ENCODE data around the gene SRR.
"Not testable (repeated sequence)": the region's sequence is repeated elsewhere in the genome, so short reads cannot be mapped to it uniquely, and the experiment has no call there.

The SRR gene

GRCh38 chr17:2292100-2292499, 11.7 kb upstream of the SRR start:
- DNase-seq = no peak

- DNase-seq = no peak
Observed at GRCh38 chr17:2295575-2295974, 8.2 kb upstream of the SRR start.

GRCh38 chr17:2297023-2297422, 6.7 kb upstream of the SRR start:
- DNase-seq = no peak

- no peak for DNase-seq
Observed at GRCh38 chr17:2299136-2299535, 4.6 kb upstream of the SRR start.

DNA sequence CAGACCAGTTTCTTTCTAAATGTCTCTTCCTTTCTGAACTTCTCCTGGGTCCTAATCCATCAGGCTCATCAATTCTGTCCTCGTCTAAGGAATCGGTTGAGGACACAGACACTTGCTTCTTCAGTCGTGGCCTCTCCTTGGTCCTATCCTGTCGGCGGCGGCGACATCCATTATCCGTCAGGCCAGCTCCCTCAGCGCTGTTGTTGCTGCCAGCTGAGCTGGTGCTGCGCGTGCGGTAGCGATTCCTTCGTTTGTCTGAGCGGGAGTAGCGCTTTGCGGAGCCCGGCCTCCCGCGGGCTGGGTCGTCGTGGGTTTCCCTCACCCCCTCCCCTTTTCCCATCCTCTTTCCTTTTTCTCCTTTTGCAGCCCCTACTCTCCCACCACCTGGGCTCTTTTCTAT, 4.0 kb upstream of the SRR start:
- no peak for DNase-seq

DNA sequence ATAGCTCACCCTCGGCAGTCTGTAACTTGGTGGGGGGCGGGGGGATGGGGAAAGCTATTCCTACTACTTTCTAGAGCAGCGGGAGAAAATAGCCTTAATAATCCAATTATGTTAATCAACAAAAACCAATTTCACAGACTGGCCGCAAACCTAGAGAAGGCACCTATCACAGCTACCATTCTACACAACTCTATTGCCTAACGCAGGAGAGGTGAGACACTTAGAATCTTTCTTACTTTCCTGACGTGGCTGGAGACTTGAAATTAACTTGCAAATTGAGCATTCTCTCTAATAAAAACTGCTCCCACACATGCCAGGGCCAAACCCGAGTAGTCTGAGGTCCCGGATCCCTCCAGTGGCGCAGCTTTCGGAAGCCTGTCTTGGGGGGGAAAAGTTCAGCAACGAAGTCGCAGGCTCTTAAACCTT, 959 bp upstream of the SRR start:
- DNase-seq = peak in 1 of 2 donors; percentile 6

- no peak for DNase-seq
Observed at GRCh38 chr17:2304931-2305330, 1.2 kb downstream of the SRR start.

- DNase-seq = no peak
Observed at GRCh38 chr17:2309338-2310154, 5.8 kb downstream of the SRR start.

DNA sequence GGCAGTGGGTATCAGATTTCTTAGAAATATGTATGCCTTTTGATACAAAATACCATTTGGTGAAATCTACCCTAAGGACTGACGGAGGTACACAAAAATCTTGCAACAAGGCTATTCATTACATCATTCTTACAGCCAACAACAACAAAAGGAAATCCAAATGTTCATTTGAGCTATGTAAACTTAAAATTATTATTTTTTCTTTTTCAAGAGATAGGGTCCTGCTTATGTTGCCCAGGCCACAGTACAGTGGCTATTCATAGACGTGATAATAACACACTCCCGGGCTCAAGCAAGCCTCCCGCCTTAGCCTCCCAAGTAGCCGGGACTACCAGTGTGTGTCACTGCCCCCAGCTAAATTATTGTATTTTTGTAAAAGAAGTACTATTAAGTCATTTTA, 9.0 kb downstream of the SRR start:
- DNase-seq = no peak

DNA sequence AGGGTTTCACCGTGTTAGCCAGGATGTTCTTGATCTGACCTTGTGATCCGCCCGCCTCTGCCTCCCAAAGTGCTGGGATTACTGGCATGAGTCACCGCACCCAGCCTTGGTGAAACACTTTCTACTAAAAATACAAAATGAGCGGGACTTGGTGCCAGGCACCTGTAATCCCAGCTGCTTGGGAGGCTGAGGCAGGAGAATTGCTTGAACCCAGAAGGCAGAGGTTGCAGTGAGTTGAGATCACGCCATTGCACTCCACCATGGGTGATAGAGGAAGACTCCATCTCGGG, 13.1 kb downstream of the SRR start:
- not testable (repeated sequence) for DNase-seq

DNA sequence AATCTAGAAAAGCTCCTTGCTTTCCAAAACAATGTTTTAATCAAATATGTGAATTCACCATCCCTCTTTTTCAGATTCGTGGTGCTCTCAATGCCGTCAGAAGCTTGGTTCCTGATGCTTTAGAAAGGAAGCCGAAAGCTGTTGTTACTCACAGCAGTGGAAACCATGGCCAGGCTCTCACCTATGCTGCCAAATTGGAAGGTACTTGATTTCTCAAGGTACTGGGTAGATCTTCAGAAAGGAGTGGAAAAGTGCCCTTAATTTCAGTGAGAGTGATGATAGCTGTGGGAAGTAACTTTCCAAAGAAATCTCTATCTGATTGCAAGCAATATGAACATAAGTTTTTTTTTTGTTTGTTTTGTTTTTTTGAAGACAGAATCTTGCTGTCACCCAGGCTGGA, 14.0 kb downstream of the SRR start:
- no peak for DNase-seq

DNA sequence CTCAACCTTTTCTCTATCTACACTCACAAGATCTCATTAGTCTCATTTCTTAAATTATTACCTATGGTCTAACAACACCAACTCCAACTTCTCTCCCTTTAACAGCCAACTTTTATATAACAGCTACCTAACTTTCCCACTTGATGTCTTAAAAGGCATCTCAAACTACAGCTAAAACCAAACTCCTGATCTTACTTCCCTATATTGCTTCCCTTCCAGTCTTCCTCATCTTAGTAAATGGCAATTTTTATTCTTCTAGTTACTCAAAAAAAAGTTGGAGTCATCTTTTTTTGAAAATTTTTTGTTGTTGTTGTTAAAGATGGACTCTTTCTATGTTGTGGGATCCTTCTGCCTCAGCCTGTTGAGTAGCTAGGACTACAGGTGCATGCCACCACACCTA, 15.3 kb downstream of the SRR start:
- no peak for DNase-seq

DNA sequence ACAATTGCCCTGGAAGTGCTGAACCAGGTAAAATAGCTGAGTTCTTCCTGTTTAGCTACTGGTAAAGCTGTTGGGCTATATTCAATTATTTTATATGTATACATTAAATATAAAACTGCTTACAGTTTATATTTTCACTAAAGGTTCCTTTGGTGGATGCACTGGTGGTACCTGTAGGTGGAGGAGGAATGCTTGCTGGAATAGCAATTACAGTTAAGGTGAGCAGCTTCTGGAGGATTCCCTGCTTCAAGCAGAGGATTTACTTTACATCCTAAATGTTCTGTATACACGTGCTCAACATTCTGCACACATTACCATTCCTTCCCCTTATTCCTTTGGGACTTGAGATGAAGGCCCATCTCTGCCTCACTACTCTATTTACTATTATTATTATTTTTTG, 17.6 kb downstream of the SRR start:
- no peak for DNase-seq

DNA sequence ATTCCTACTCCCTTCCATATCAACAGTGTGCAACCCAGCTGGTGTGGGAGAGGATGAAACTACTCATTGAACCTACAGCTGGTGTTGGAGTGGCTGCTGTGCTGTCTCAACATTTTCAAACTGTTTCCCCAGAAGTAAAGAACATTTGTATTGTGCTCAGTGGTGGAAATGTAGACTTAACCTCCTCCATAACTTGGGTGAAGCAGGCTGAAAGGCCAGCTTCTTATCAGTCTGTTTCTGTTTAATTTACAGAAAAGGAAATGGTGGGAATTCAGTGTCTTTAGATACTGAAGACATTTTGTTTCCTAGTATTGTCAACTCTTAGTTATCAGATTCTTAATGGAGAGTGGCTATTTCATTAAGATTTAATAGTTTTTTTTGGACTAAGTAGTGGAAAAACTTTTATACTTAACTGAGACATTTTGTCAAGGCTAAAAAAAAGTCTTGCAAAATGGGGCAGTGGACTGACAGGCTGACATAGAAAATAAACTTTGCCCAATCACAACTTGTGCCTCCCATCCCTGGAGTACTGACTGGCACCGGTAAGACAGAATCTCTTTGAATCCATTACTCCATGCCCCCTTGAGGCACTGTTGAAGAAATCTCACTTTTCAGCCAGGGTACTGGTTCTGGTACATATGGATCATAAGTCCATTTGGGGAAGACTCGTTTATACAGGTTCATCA, 20.0 kb downstream of the SRR start:
- DNase-seq = no peak

DNA sequence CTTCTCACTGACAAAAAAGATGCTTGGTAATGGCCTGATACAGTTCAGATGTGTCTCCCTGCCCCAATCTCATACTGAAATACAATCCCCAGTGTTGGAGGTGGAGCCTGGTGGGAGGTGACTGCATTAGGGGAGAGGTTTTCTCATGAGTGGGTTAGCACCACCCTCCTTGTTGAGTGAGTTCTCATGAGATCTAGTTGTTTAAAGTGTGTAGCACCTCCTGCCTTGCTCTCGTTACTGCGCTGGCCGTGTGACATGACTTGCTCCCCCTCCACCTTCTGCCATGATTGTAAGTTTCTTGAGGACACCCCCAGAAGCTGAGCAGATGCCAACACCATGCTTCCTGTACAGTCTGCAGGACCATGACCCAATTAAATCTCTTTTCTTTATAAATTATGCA, 27.6 kb downstream of the SRR start:
- no peak for DNase-seq

DNA sequence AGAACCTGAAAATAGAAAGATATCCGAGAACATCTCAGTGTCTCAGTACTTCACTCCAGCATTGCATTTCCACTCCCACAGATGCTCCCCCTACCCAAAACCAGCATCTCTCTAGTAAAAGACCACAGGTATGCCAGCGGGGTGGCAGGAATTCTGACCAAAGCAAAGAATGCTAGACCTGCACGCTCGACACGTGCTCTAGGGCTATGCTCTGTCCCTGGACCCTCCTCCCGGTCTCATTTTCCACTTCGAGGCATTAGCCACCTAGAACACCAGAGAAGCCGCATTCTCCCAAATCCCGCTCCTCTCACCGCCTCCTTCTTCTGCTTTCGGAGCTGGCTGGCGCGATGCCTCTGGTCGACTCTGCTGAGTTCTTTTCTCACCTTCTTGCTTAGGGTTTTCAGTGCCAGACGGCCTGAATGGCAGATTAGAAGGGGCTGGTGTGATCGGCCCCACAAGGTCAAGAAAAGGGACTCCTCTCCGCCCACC, 32.0 kb downstream of the SRR start:
- DNase-seq = no peak

GRCh38 chr17:2336215-2336851, 32.6 kb downstream of the SRR start, which contains the start of gene TSR1:
Gene TSR1, minus strand, starts transcription at chr17:2336457. Its CDS starts 30 bp downstream, at chr17:2336427.
- peak; percentile 84 to 85 for DNase-seq

DNA sequence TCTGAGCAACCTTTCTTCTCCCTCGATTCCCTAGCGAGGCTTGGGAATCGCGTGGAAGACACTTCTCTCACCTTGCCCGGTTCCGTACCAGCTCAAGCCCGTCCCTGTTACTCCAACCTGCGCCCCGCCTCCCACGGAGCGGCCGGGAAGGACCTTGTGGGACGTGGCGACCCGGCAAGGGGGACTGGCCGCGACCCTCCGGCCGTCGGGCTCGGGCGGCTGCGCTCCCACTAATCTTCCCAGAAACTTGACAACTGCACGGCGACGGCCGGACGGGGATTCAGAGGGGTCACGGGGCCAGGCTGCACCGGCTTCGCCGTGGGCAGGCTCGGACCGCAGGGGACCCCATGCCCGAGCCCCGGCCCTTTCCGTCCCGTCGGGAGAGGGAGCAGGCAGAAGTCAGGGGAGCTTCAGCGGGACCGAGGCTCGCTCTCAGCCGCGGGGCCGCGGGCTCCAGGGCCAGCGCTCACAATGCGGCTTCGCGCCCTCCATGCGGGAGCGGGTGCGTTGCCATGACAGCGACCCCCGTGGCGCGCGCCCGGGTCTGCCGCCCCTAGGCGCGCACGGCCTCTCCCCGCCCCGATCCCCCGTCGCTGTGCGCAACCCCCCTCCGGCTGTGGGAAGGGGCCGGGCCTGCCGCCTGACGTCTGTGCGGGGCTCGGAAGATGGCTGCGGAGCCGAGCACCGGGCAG, 33.2 kb downstream of the SRR start, which contains the start of gene SGSM2:
SGSM2 (plus strand) TSS at position 650 of the 692 bp plus-strand sequence. CDS start 188 bp downstream, outside the sequence.
- DNase-seq = peak; percentile 74 to 79

GRCh38 chr17:2337544-2338314, 34.0 kb downstream of the SRR start:
- peak; percentile 57 to 68 for DNase-seq

DNA sequence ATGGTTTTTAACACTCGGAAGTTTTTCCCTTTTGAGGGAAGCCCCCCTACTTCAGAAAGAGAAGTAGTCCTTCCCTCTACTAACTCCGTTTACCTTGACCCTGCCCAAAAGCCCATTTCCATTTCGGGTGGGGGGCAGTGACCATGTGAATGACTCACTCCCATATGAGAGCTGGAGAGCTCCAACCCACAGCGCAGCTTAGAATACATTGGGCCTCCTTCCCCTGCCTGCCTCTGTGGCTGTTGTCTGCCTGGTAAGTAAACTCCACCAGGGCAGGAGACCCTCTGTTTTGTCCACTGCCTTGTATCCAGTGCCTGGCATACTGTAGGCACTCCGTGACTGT, 34.5 kb downstream of the SRR start:
- DNase-seq = no peak

DNA sequence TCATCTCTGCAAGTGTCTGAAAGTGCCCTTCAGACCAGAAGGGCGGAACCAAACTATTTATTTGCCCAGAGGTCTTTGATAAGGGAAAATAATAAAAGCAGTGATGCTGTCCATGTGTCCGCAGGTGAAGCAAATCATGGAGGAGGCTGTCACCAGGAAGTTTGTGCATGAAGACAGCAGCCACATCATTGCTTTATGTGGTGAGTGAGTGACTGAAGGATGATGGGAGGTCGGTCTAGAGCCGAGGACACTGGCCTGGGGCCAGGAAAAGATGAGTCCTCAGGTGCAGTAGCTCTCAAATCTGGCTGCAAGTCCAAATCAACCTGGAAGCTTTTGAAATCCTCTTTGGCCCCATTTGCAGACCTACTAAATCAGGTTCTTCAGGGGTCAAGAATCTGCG, 39.7 kb downstream of the SRR start:
- DNase-seq = no peak

GRCh38 chr17:2344528-2344927, 40.8 kb downstream of the SRR start:
- DNase-seq = no peak

GRCh38 chr17:2346475-2346874, 42.7 kb downstream of the SRR start:
- no peak for DNase-seq

Data from CD4-positive, alpha-beta T cell treated with Interleukin-1 beta for 1 hour (primary cell).